Measurements from ENCODE around the gene BEGAIN. TPM values are rescaled to one million over a fixed set of nuclear protein-coding genes. Genes with fewer than 3 reads are reported as not detected.

BEGAIN gene
- total and polyA plus RNA-seq, 9 of the 15 experiments (the other 6 are each of a cell fraction or from before 2014, with no cell fraction given): 0.07 to 0.68 (median 0.55) TPM; not detected in 3

DNA sequence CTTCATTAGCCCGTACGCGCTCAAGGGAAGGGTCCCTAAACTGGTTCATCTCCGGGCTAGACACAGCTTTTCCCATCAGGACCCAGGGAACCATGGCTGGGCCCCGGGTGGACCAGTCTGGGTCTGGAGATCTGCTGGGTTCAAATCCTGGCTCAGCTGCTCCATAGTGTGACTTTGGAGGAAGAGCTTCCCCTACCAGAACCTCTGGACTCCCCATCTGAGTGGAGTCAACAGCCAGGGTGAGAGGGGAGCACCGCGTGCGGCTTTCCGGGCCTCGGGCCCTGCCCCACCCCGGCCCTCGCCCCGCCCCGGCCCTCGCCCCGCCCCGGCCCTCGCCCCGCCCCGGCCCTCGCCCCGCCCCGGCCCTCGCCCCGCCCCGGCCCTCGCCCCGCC is 41.2 kb downstream of the BEGAIN start:
- Histone ChIP-seq H2AFZ (ENCODE audit: low read depth, low read length) (peak overlapping the region; percentile 96), H3K9me3 (replicated peaks; ENCODE audit: control insufficient read depth, insufficient read depth, low read depth, low read length) (no peaks in the 10 kb centered on the region), H3K4me3 (no peak overlapping the region), H3K27me3 (ENCODE audit: control insufficient read depth in 2 of 2, insufficient read depth in 2 of 2, low read length in 2 of 2) (no peaks in the 10 kb centered on the region), H3K27ac (ENCODE audit: extremely low read depth, low read depth, low read length) (0 out of 3 replicates have a peak overlapping the region, but pooled peaks have one; percentile 36), H3K4me2 (ENCODE audit: insufficient read depth, low read length) (peak overlapping the region; percentile 52), H3K4me1 (replicated peaks in 1 of 2; ENCODE audit: control insufficient read depth in 2 of 2, insufficient read depth in 2 of 2, low read length in 2 of 2) (peaks cover 12 to 53% of the 10 kb centered on the region in 2 experiments; a peak in 4 of 5 replicates), H4K20me1 (replicated peaks; ENCODE audit: control insufficient read depth, insufficient read depth, low read length) (no peaks in the 10 kb centered on the region), H3K79me2 (ENCODE audit: control insufficient read depth, insufficient read depth, low read length) (no peaks in the 10 kb centered on the region), H3K36me3 (ENCODE audit: control insufficient read depth, insufficient read depth, low read length) (no peaks in the 10 kb centered on the region), H3K9me1 (ENCODE audit: control insufficient read depth, insufficient read depth, low read length) (no peaks in the 10 kb centered on the region), H3K9ac (ENCODE audit: insufficient read depth in 1 of 2, low read depth in 2 of 2, low read length in 2 of 2) (peak overlapping the region; percentile 38 to 55; a peak in 1 of 4 replicates)
- FAIRE-seq: no peak
- no TSS peak for BruUV-seq (replicated peaks)
- ChIA-PET CTCF (ENCODE audit: low intra/inter-chr PET ratio) (no interaction called here), POLR2A (interaction anchor here (0.6 to 1.5 kb wide), 3 partner anchors 15 to 1455 kb away, joined by 3 to 6 read pairs (median 3); no protein-coding TSS in a partner anchor)
- TF ChIP-seq PHF21A (IDR thresholded peaks at IDR 0.05; ENCODE audit: borderline replicate concordance, low read depth): no peak
- peak; percentile 57; the same call in 1 of the 2 replicates for TF ChIP-seq PHF8 (IDR thresholded peaks at IDR 0.05; ENCODE audit: borderline replicate concordance, low read length)
- TF ChIP-seq SREBF2 (CRISPR knock-in tag; IDR thresholded peaks at IDR 0.05): no peak
- TF ChIP-seq GATAD2B (IDR thresholded peaks at IDR 0.05; ENCODE audit: borderline replicate concordance): no peak
- peak; percentile 3; the same call in 1 of the 2 replicates for TF ChIP-seq RBFOX2 (IDR thresholded peaks at IDR 0.05; ENCODE audit: low read depth, low read length)
- TF ChIP-seq POLR2A (conservative IDR thresholded peaks at IDR 0.05): peak; percentile 54; the same call in 1 of the 2 replicates
- TF ChIP-seq ZFX (CRISPR knock-in tag; IDR thresholded peaks at IDR 0.05): peak; percentile 9; the same call in 1 of the 2 replicates
- peak; percentile 62; the same call in 1 of the 2 replicates for TF ChIP-seq ZNF263 (CRISPR knock-in tag; IDR thresholded peaks at IDR 0.05; ENCODE audit: borderline replicate concordance)
- peak; percentile 72 for ATAC-seq
- peak in 3 of 4 experiments; percentile 87 to 89 (median 88) for DNase-seq (ENCODE audit: extremely low read depth in 1 of 4, low spot score in 3 of 4)
- WGBS (ENCODE audit: insufficient coverage, low coverage, missing lambda C conversion rate): 36% methylated on average over 5 of the region's 28 CpGs
- intact Hi-C loops (cut with micrococcal nuclease): loop anchor here (5.0 kb wide), 1 partner anchor 101 kb away; no protein-coding TSS in a partner anchor
- in situ Hi-C loops (cut with MboI): no loop called here

Measured in K562 (cell line).